Panc1 (cell line): ENCODE data around the gene PHLDB2. TPM values are rescaled to one million over a fixed set of nuclear protein-coding genes. Genes with fewer than 3 reads are reported as not detected.

Experiments used
- ATAC-seq: fragments of 200-7000 bp; cut with Tn5 transposase; 2 replicates; pipeline ENCODE4 v1.9.1; 2020; ENCODE audit warnings: mild to moderate bottlenecking, moderate library complexity
- BruUV-seq: library from RNA; stranded (reverse); fragments of 400-500 nt; replicated peaks from 2 replicates; lab custom pipeline; 2021; lab: Mats Ljungman, UMichigan
- CTCF ChIA-PET: fragments of 300-600 bp; sonication (Branson Sonifier 250); formaldehyde crosslinking; loops from one replicate; lab custom pipeline; 2022; ENCODE audit warnings: antibody characterized with exemption; lab: Charles Lee
- POLR2A ChIA-PET: fragments of 300-600 bp; sonication (Branson Sonifier 250); formaldehyde crosslinking; loops from one replicate; lab custom pipeline; 2022; ENCODE audit warnings: antibody characterized with exemption; lab: Charles Lee
- DNase-seq: peaks from one replicate; pipeline ENCODE4 v3.0.0-alpha.2; 2010; ENCODE audit warnings: low read depth, low spot score
- H3K27ac ChIP-seq: 2 replicates; pipeline ENCODE4 v1.5.1; 2011; ENCODE audit warnings: mild to moderate bottlenecking, low read length, inconsistent platforms
- H3K27me3 ChIP-seq: fragments of 200-500 bp; sonication (Bioruptor generic); 2 replicates; pipeline ENCODE4 v1.6.0; 2014; ENCODE audit warnings: low read length, inconsistent platforms; ENCODE audit not compliant: control insufficient read depth, insufficient read depth
- H3K36me3 ChIP-seq: fragments of 200-500 bp; sonication (Bioruptor generic); 2 replicates; pipeline ENCODE4 v1.5.1; 2014; ENCODE audit warnings: inconsistent platforms, mild to moderate bottlenecking, low read length, moderate library complexity; ENCODE audit not compliant: control insufficient read depth, insufficient read depth
- H3K4me1 ChIP-seq: 2 replicates; pipeline ENCODE4 v1.5.1; 2011; ENCODE audit warnings: inconsistent platforms, mild to moderate bottlenecking, low read length, moderate library complexity; ENCODE audit not compliant: control insufficient read depth, insufficient read depth
- H3K4me3 ChIP-seq, 2 experiments: 2 replicates each; pipeline ENCODE4 v1.5.1; 2011 to 2012; ENCODE audit warnings: low read depth in 2 of 2, low read length in 2 of 2, mild to moderate bottlenecking in 2 of 2, inconsistent platforms in 1 of 2, moderate library complexity in 1 of 2
- H3K9me3 ChIP-seq: fragments of 200-500 bp; sonication (Bioruptor generic); 2 replicates; pipeline ENCODE4 v1.5.1; 2014; ENCODE audit warnings: low read depth, mild to moderate bottlenecking, inconsistent platforms, low read length, moderate library complexity; ENCODE audit not compliant: control insufficient read depth, insufficient read depth
- POLR2AphosphoS5 ChIP-seq: IDR thresholded peaks from 2 replicates; pipeline ENCODE4 v1.6.1; 2012; ENCODE audit warnings: mild to moderate bottlenecking, low read depth, low read length, moderate library complexity
- REST ChIP-seq, 2 experiments: IDR thresholded peaks; 2 replicates each; pipeline ENCODE4 v1.6.1; 2011 to 2012; ENCODE audit warnings: low read depth in 2 of 2, control low read depth in 1 of 2, low read length in 1 of 2, mild to moderate bottlenecking in 1 of 2, moderate library complexity in 1 of 2; ENCODE audit not compliant: insufficient read depth in 1 of 2
- SIN3A ChIP-seq: IDR thresholded peaks from 2 replicates; pipeline ENCODE4 v1.6.1; 2012; ENCODE audit warnings: low read depth, mild to moderate bottlenecking, low read length, moderate library complexity, borderline replicate concordance; ENCODE audit not compliant: insufficient read depth
- TCF7L2 ChIP-seq: IDR thresholded peaks from 2 replicates; pipeline ENCODE4 v1.6.1; 2011; ENCODE audit warnings: mild to moderate bottlenecking, low read depth, low read length, inconsistent platforms
- in situ Hi-C: cut with HindIII; loops from 2 replicates; pipeline ENCODE4 v1.10.0; 2016; ENCODE audit warnings: low sequenced_read_pairs, low pct_unique_long_range_greater_than_20kb
- intact Hi-C: fragments of 100-400 bp; cut with micrococcal nuclease; formaldehyde crosslinking; loops from one replicate; pipeline ENCODE4 v1.10.0; 2022; ENCODE audit not compliant: unreplicated experiment
- total RNA-seq: library from RNA; stranded (reverse); gene quantifications from one replicate; pipeline ENCODE4 v1.2.1, GENCODE V29; 2021; ENCODE audit not compliant: unreplicated experiment
- TF ChIP-seq, protein P1 (sequence below): fragments of 450-650 bp; IDR thresholded peaks from 2 replicates; pipeline ENCODE4 v1.5.1; 2017; ENCODE audit warnings: mild to moderate bottlenecking

The PHLDB2 gene
- total RNA-seq, 1 experiment from 2014 or later = 11.3 TPM

DNA sequence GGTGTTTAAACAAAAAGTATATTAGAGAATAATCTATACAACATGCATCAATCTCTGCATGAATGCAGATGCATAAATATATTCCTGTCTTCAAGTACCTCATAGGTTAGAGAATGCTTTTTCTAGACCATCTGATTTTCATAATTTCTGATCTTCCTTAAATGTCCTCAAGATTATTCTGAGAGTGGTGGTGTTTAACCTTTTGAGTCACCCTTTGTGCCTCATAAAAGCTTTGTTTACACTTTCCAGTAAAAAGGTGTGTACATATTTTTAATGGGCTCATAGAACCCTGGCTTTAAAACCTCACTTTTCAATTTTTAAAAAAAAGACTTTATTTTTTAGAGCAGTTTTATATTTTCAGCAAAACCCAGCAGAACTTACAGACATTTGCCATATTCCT, 78.8 kb downstream of the PHLDB2 start:
- no peak overlapping the region for H3K27ac ChIP-seq
- H3K4me3 ChIP-seq = no peak overlapping the region
- no peaks in the 10 kb centered on the region for H3K27me3 ChIP-seq
- TF ChIP-seq REST (IDR thresholded peaks at IDR 0.05; ENCODE audit: insufficient read depth in 1 of 2, low read depth in 2 of 2, low read length in 1 of 2) (no peak), SIN3A (no peak)
- no peaks in the 10 kb centered on the region; the same call in 1 of the 2 replicates for H3K4me1 ChIP-seq
- no peak for DNase-seq
- H3K9me3 ChIP-seq = no peaks in the 10 kb centered on the region
- no TSS peak for BruUV-seq
- no peak for ATAC-seq
- in situ Hi-C loops (no loop called here), intact Hi-C loops (no loop called here)
- ChIA-PET CTCF (no interaction called here), POLR2A (no interaction called here)
- H3K36me3 ChIP-seq = no peaks in the 10 kb centered on the region

DNA sequence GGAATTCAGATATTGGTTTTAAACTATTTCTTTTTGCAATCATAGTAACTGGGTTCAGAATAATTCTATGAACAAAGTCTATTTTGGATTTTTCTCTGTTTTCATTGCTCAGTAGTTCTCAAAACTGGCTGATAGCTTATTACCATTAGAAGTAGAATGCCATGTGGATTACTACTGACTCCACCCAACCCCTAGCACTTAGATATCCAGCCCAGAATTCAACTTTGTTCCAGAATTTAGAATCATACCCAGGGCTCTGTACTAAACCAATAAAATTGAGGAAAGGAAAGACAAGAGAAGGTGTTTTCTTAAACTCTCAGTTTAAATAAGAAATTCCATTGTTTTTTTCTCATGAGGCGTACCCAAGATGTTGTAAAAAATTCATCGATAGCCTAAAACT, 80.8 kb downstream of the PHLDB2 start:
- in situ Hi-C loops (no loop called here), intact Hi-C loops (no loop called here)
- H3K27ac ChIP-seq = no peak overlapping the region
- TF ChIP-seq SIN3A (no peak), TCF7L2 (no peak), POLR2AphosphoS5 (no peak), REST (IDR thresholded peaks at IDR 0.05; ENCODE audit: insufficient read depth in 1 of 2, low read depth in 2 of 2, low read length in 1 of 2) (no peak)
- TF ChIP-seq, protein P1, sequence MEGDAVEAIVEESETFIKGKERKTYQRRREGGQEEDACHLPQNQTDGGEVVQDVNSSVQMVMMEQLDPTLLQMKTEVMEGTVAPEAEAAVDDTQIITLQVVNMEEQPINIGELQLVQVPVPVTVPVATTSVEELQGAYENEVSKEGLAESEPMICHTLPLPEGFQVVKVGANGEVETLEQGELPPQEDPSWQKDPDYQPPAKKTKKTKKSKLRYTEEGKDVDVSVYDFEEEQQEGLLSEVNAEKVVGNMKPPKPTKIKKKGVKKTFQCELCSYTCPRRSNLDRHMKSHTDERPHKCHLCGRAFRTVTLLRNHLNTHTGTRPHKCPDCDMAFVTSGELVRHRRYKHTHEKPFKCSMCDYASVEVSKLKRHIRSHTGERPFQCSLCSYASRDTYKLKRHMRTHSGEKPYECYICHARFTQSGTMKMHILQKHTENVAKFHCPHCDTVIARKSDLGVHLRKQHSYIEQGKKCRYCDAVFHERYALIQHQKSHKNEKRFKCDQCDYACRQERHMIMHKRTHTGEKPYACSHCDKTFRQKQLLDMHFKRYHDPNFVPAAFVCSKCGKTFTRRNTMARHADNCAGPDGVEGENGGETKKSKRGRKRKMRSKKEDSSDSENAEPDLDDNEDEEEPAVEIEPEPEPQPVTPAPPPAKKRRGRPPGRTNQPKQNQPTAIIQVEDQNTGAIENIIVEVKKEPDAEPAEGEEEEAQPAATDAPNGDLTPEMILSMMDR = no peak
- H3K27me3 ChIP-seq = no peaks in the 10 kb centered on the region
- no peaks in the 10 kb centered on the region; the same call in 1 of the 2 replicates for H3K4me1 ChIP-seq
- ATAC-seq (no peak), DNase-seq (no peak)
- H3K36me3 ChIP-seq = no peaks in the 10 kb centered on the region
- H3K4me3 ChIP-seq = no peak overlapping the region
- BruUV-seq = no TSS peak
- no peaks in the 10 kb centered on the region for H3K9me3 ChIP-seq
- ChIA-PET POLR2A (no interaction called here), CTCF (no interaction called here)
